HG03045 (cell line): Measurements from ENCODE around the gene RBP3.

ENCODE experiments used
- ATAC-seq: cut with Tn5 transposase; IDR thresholded peaks from one replicate; pipeline ENCODE4 v1.9.1; 2021; ENCODE audit warnings: mild to moderate bottlenecking, moderate library complexity; ENCODE audit not compliant: unreplicated experiment

The RBP3 gene

GRCh38 chr10:47317251-47317650 is 30.9 kb upstream of the RBP3 start:
- ATAC-seq: no peak

- no peak for ATAC-seq
These were observed 29.5 kb upstream of the RBP3 start for GRCh38 chr10:47318706-47319105.

- no peak for ATAC-seq
These were observed 28.4 kb upstream of the RBP3 start for GRCh38 chr10:47319784-47320183.

- no peak for ATAC-seq
These were observed 27.4 kb upstream of the RBP3 start for GRCh38 chr10:47320812-47321211.

- no peak for ATAC-seq
These were observed 26.5 kb upstream of the RBP3 start for GRCh38 chr10:47321521-47322195.

- no peak for ATAC-seq
These were observed 25.7 kb upstream of the RBP3 start, which contains the start of gene GDF2 for GRCh38 chr10:47322300-47323061. GDF2 (plus strand) TSS chr10:47322454; CDS start chr10:47322669, 215 bp downstream.

GRCh38 chr10:47323087-47323486 is 25.1 kb upstream of the RBP3 start:
- no peak for ATAC-seq

GRCh38 chr10:47323636-47324296 is 24.4 kb upstream of the RBP3 start:
- no peak for ATAC-seq

GRCh38 chr10:47325303-47326291 is 22.6 kb upstream of the RBP3 start:
- ATAC-seq: no peak

GRCh38 chr10:47326306-47326926 is 21.7 kb upstream of the RBP3 start:
- no peak for ATAC-seq

GRCh38 chr10:47326927-47327330 is 21.2 kb upstream of the RBP3 start:
- ATAC-seq: no peak

GRCh38 chr10:47329855-47330254 is 18.3 kb upstream of the RBP3 start:
- ATAC-seq: no peak

- no peak for ATAC-seq
These were observed 17.8 kb upstream of the RBP3 start for GRCh38 chr10:47330366-47330765.

- no peak for ATAC-seq
These were observed 17.4 kb upstream of the RBP3 start for GRCh38 chr10:47330804-47331203.

GRCh38 chr10:47331491-47331890 is 16.7 kb upstream of the RBP3 start:
- ATAC-seq: no peak

GRCh38 chr10:47331954-47332353 is 16.2 kb upstream of the RBP3 start:
- ATAC-seq: no peak

GRCh38 chr10:47332371-47332770 is 15.8 kb upstream of the RBP3 start:
- no peak for ATAC-seq

GRCh38 chr10:47332946-47333345 is 15.2 kb upstream of the RBP3 start:
- no peak for ATAC-seq

GRCh38 chr10:47333532-47333931 is 14.6 kb upstream of the RBP3 start:
- no peak for ATAC-seq
